H1 (cell line): Measurements from ENCODE around the gene TAX1BP3. TPM values are rescaled to one million over a fixed set of nuclear protein-coding genes. Genes with fewer than 3 reads are reported as not detected.

Experiments
- BRCA1 ChIP-seq: IDR thresholded peaks from 2 replicates; pipeline ENCODE4 v1.6.1; 2012; ENCODE audit warnings: low read depth, low read length, improper control_type of control experiment
- CBX5 ChIP-seq: fragments of 300-800, 300-1000 bp; sonication (generic); IDR thresholded peaks from 2 replicates; pipeline ENCODE4 v1.7.1; 2016; ENCODE audit warnings: antibody characterized with exemption, low read length, low read depth
- FOSL1 ChIP-seq: IDR thresholded peaks from 2 replicates; pipeline ENCODE4 v1.6.1; 2011; ENCODE audit warnings: mild to moderate bottlenecking, low read depth, low read length, moderate library complexity; ENCODE audit not compliant: insufficient read depth
- GTF2F1 ChIP-seq: IDR thresholded peaks from 2 replicates; pipeline ENCODE4 v1.6.1; 2012; ENCODE audit warnings: low read depth, low read length, improper control_type of control experiment, borderline replicate concordance
- SP4 ChIP-seq: IDR thresholded peaks from 2 replicates; pipeline ENCODE4 v1.6.1; 2012; ENCODE audit warnings: low read length, inconsistent platforms
- TAF7 ChIP-seq: optimal IDR thresholded peaks from 2 replicates; pipeline ENCODE3; 2011; ENCODE audit warnings: low read depth, mild to moderate bottlenecking, inconsistent platforms, low read length, moderate library complexity, borderline replicate concordance
- polyA plus RNA-seq, 7 experiments: library from polyadenylated mRNA; depleted of rRNA in 3 of 7; stranded (reverse) in 5 of 7; unstranded in 2 of 7; fragments of >200 nt in 5 of 7; fragments of 200-250 nt in 2 of 7; gene quantifications; 1 replicate in 5 of 7; 2 replicates in 1 of 7; 4 replicates in 1 of 7; pipeline versions ENCODE4 v1.2.1 to v1.2.3, GENCODE V29; 2011 to 2013; ENCODE audit warnings: missing spikeins in 2 of 7, mixed read lengths in 2 of 7
- total RNA-seq: library from RNA; stranded (reverse); fragmentation: NEBNext Ultra II Directional; extraction: Animal tissue kit (Norgen Biotek cat#: 25700); gene quantifications from 2 replicates; pipeline ENCODE4 v1.2.1, GENCODE V29; 2021

TAX1BP3 gene
- total and polyA plus RNA-seq, 2 of the 8 experiments (the other 6 are each of a cell fraction or from before 2014, with no cell fraction given), result 65.3 to 81.8 TPM

DNA sequence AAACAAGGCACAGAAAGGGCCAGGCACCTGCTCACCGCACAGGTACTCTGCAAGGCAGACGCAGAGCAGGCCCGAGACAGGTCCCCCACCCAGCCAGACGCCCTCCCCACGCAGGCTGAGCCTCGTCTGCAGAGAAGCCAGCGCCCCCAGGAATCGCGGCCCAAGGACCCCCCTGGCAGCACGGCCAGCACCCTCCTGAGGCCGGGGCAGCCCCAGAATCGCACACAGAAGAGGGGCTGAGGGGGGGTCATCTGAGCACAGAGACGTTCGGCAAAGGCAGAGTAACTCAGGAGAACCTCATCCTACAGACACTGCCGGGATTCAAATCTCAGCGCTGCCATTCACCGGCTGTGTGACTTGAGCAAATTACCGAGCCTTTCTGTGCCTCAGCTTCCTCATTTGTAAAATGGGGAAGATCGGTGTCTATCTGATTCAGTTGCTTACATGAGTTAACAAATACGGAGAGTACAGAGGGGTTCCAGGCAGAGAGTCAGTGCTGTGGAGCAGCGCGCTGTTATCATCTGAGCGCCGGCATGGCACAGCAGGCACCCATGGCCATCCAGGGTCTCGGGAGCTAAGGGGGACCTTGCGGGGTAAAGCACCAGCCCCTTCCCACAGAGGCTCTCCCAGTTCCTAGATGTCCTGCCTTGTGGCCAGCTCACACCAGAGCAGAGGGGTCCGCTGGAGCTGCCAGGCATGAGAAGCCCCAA lies 10.6 kb upstream of the TAX1BP3 start (continued):
- TF ChIP-seq GTF2F1 (no peak), FOSL1 (no peak), CBX5 (no peak), TAF7 (no peak), BRCA1 (no peak), SP4 (no peak)
